HepG2 (cell line): ENCODE results near the gene ZBTB48. TPM values are rescaled to one million over a fixed set of nuclear protein-coding genes. Genes with fewer than 3 reads are reported as not detected.
A peak's percentile ranks its signal among the peaks of the same experiment; 100 is the strongest.

Source experiments
- BHLHE40 ChIP-seq: IDR thresholded peaks from 2 replicates; pipeline ENCODE4 v1.6.1; 2011; ENCODE audit warnings: low read length, improper control_type of control experiment
- ELF3 ChIP-seq: IDR thresholded peaks from 2 replicates; pipeline ENCODE4 v1.6.1; 2016; ENCODE audit warnings: missing genetic modification reagents, missing compliant biosample characterization
- FOXP4 ChIP-seq: sonication (generic); formaldehyde crosslinking; IDR thresholded peaks from 2 replicates; pipeline ENCODE4 v1.4.0; 2020; ENCODE audit warnings: missing genetic modification reagents
- HMGXB4 ChIP-seq, 2 experiments: sonication (generic) in 1 of 2; formaldehyde crosslinking in 1 of 2; IDR thresholded peaks; 2 replicates each; pipeline versions ENCODE4 v1.4.0 to v1.6.1; 2018 to 2020; ENCODE audit warnings: missing genetic modification reagents in 2 of 2, borderline replicate concordance in 1 of 2, low read depth in 1 of 2, mild to moderate bottlenecking in 1 of 2, missing biosample characterization in 1 of 2
- KDM1A ChIP-seq: IDR thresholded peaks from 2 replicates; pipeline ENCODE4 v1.6.1; 2016; ENCODE audit warnings: missing compliant biosample characterization
- MATR3 ChIP-seq: sonication (generic); formaldehyde crosslinking; IDR thresholded peaks from 2 replicates; pipeline ENCODE4 v1.4.0; 2020; ENCODE audit warnings: missing genetic modification reagents
- MIER2 ChIP-seq: IDR thresholded peaks from 2 replicates; pipeline ENCODE4 v1.6.1; 2016; ENCODE audit warnings: missing biosample characterization, missing genetic modification reagents
- MIXL1 ChIP-seq: IDR thresholded peaks from 2 replicates; pipeline ENCODE4 v1.6.1; 2016
- NR3C1 ChIP-seq: sonication (generic); formaldehyde crosslinking; IDR thresholded peaks from 2 replicates; pipeline ENCODE4 v1.4.0; 2020; ENCODE audit warnings: missing genetic modification reagents
- PRDM15 ChIP-seq: sonication (generic); formaldehyde crosslinking; IDR thresholded peaks from 2 replicates; pipeline ENCODE4 v1.4.0; 2020; ENCODE audit warnings: missing genetic modification reagents
- RAD21 ChIP-seq: fragments of 450-650 bp; formaldehyde crosslinking; IDR thresholded peaks from 2 replicates; pipeline ENCODE4 v1.5.0; 2020; ENCODE audit warnings: mild to moderate bottlenecking
- RFX1 ChIP-seq: fragments of 450-650 bp; IDR thresholded peaks from 2 replicates; pipeline ENCODE4 v1.6.1; 2017
- SMARCC2 ChIP-seq: fragments of 450-650 bp; IDR thresholded peaks from 2 replicates; pipeline ENCODE4 v1.6.1; 2017; ENCODE audit warnings: antibody characterized with exemption, mild to moderate bottlenecking
- SOX6 ChIP-seq, 2 experiments: fragments of 450-650 bp in 1 of 2; sonication (generic) in 1 of 2; formaldehyde crosslinking in 1 of 2; IDR thresholded peaks; 2 replicates each; pipeline versions ENCODE4 v1.4.0 to v1.6.1; 2017 to 2020; ENCODE audit warnings: antibody characterized with exemption in 1 of 2, mild to moderate bottlenecking in 1 of 2, missing genetic modification reagents in 1 of 2
- ZFX ChIP-seq: sonication (generic); formaldehyde crosslinking; IDR thresholded peaks from 2 replicates; pipeline ENCODE4 v1.4.0; 2020; ENCODE audit warnings: mild to moderate bottlenecking, low read depth, missing genetic modification reagents, moderate library complexity
- ZFY ChIP-seq: sonication (generic); formaldehyde crosslinking; IDR thresholded peaks from 2 replicates; pipeline ENCODE4 v1.4.0; 2020; ENCODE audit warnings: missing genetic modification reagents
- ZNF326 ChIP-seq: sonication (generic); formaldehyde crosslinking; IDR thresholded peaks from 2 replicates; pipeline ENCODE4 v1.4.0; 2020; ENCODE audit warnings: missing genetic modification reagents, borderline replicate concordance
- ZNF333 ChIP-seq: sonication (generic); formaldehyde crosslinking; IDR thresholded peaks from 2 replicates; pipeline ENCODE4 v1.4.0; 2020; ENCODE audit warnings: mild to moderate bottlenecking, missing genetic modification reagents, borderline replicate concordance
- ZNF513 ChIP-seq: sonication (generic); formaldehyde crosslinking; conservative IDR thresholded peaks from 2 replicates; pipeline ENCODE4 v1.5.0; 2020; ENCODE audit warnings: missing genetic modification reagents
- ZNF607 ChIP-seq: sonication (generic); formaldehyde crosslinking; IDR thresholded peaks from 2 replicates; pipeline ENCODE4 v1.5.1; 2020; ENCODE audit warnings: missing genetic modification reagents, mild to moderate bottlenecking, borderline replicate concordance
- ZNF768 ChIP-seq: sonication (generic); formaldehyde crosslinking; IDR thresholded peaks from 2 replicates; pipeline ENCODE4 v1.4.0; 2020; ENCODE audit warnings: missing genetic modification reagents
- polyA plus RNA-seq, 8 experiments: library from polyadenylated mRNA; depleted of rRNA in 3 of 8; stranded (reverse) in 7 of 8; unstranded in 1 of 8; fragments of >200 nt; fragmentation: Illumina TruSeq in 4 of 8; extraction: Trizol in 4 of 8; gene quantifications; 2 replicates each; pipeline versions ENCODE4 v1.2.1 to v1.2.3, GENCODE V29; 2011 to 2016; ENCODE audit warnings: low read depth in 4 of 8, missing spikeins in 1 of 8, mixed read lengths in 1 of 8; ENCODE audit not compliant: insufficient read depth in 1 of 8
- total RNA-seq, 5 experiments: library from RNA; depleted of rRNA; stranded (reverse); fragments of >200 nt; fragmentation: Illumina TruSeq; extraction: Trizol; gene quantifications; 2 replicates each; pipeline ENCODE4 v1.2.3, GENCODE V29; 2016; ENCODE audit warnings: low read depth in 1 of 5

ZBTB48 gene
- total and polyA plus RNA-seq, 2 of the 13 experiments (the other 11 are each of a cell fraction or from before 2014, with no cell fraction given) = 13.0 to 17.1 TPM

GRCh38 chr1:6634371-6635052 is 54.7 kb downstream of the ZBTB48 start (continued):
- TF ChIP-seq HMGXB4 (CRISPR knock-in tag; IDR thresholded peaks at IDR 0.05; ENCODE audit: borderline replicate concordance in 1 of 2, low read depth in 1 of 2) = no peak
- no peak for TF ChIP-seq ZNF607
- TF ChIP-seq BHLHE40 = no peak
- no peak for TF ChIP-seq FOXP4 (CRISPR knock-in tag)
- TF ChIP-seq KDM1A (CRISPR knock-in tag) = no peak
- TF ChIP-seq SOX6 (IDR thresholded peaks at IDR 0.05) = no peak
- 0 out of 2 replicates have a peak, but pooled peaks have one; percentile 18 for TF ChIP-seq SOX6 (CRISPR knock-in tag; IDR thresholded peaks at IDR 0.05)
- peak; percentile 51; the same call in 1 of the 2 replicates for TF ChIP-seq ZFX
- TF ChIP-seq ZNF326 (CRISPR knock-in tag) = no peak
- no peak for TF ChIP-seq RFX1
- no peak for TF ChIP-seq MATR3 (CRISPR knock-in tag)
- no peak for TF ChIP-seq ZNF513
- no peak for TF ChIP-seq ZNF333 (CRISPR knock-in tag)
- no peak for TF ChIP-seq NR3C1
- TF ChIP-seq SMARCC2 = no peak
- no peak for TF ChIP-seq MIXL1
- no peak for TF ChIP-seq ELF3 (CRISPR knock-in tag)
- TF ChIP-seq ZFY (CRISPR knock-in tag) = peak; percentile 40; the same call in 1 of the 2 replicates
- no peak for TF ChIP-seq PRDM15 (CRISPR knock-in tag)
- TF ChIP-seq RAD21 (CRISPR knock-in tag) = peak; percentile 82
- no peak for TF ChIP-seq MIER2 (CRISPR knock-in tag)
- no peak for TF ChIP-seq ZNF768
